ENCODE measurements around the gene UCK1. TPM values are rescaled to one million over a fixed set of nuclear protein-coding genes. Genes with fewer than 3 reads are reported as not detected.
"Not testable (repeated sequence)": the region's sequence is repeated elsewhere in the genome, so short reads cannot be mapped to it uniquely, and the experiment has no call there.

UCK1 gene
- total RNA-seq, 1 donor from 2014 or later = 27.9 TPM

DNA sequence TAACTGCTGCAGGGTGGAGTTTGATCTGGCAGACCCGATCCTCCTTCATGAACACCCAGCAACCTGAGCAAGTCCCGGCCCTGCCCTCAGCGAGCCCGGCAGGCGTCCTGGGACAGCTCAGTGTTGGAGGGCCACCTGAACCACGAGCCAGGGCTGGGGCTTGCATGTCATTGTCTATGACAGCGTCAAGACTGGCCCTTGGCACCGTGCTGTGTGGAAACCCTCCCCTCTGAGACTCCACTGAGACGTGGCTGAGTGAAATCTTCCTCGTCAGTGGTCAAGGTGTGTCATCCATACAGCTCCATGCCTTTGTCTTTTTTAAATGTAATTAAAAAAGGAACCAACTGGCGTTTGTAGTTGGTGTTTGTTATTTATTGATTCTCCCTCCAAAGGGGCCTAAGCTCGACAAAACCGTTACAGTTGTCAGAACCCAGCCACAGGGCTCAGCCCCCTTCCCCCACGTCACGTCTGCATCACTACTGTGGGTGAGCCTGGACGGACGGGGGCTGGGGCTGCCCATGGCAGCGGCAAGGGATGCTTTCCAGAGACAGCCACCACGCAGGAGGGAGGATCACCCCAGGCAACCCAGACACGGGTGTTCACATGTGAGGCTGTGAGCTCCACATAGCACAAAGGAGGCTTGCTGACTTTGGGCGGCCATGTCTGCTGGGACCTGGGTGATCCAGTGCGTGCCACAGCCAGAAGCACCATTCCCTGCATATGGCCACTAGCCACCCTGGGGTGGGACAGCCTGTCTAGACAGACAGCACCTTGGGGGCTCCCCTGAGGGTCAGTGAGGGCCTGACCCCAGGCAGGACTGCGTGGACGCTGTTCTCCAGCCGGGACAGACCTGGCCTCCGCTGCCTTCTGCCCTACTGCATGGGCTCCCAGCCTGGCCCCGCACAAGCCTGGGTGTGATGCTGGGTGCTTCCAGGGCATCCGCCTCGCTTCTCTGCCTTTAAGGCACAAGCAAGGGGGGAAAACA, 7.3 kb downstream of the UCK1 start:
- DNase-seq = no peak
- H3K4me3 Mint-ChIP-seq = no peak overlapping the region
- H3K27me3 Mint-ChIP-seq = no peaks in the 10 kb centered on the region
- intact Hi-C loops (cut with micrococcal nuclease) = no loop called here
- H3K9me3 Mint-ChIP-seq = no peaks in the 10 kb centered on the region
- H3K27ac Mint-ChIP-seq = no peak overlapping the region
- peaks cover 60% of the 10 kb centered on the region for H3K36me3 Mint-ChIP-seq (ENCODE audit: low read depth)
- peaks cover 4% of the 10 kb centered on the region for H3K4me1 Mint-ChIP-seq

DNA sequence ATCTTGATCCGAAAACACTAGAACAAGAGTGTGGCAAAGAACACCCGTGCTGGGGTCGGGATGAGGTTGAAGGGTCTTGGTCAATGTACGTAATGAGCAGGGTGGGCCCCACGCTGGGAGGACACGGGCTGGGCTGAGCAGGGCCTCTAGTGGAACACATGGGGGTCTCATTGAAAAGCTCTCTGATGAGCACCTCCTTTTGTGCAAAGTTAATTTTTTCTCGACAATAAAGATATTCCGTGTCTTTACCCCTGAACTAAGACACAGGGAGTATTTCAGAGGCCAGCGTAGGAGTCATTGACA, 8.0 kb downstream of the UCK1 start:
- Mint-ChIP-seq H3K9me3 (no peaks in the 10 kb centered on the region), H3K4me1 (peaks cover 2% of the 10 kb centered on the region), H3K27ac (no peak overlapping the region), H3K36me3 (ENCODE audit: low read depth) (peaks cover 60% of the 10 kb centered on the region), H3K4me3 (no peak overlapping the region), H3K27me3 (no peaks in the 10 kb centered on the region)
- no peak for DNase-seq
- intact Hi-C loops (cut with micrococcal nuclease) = no loop called here

DNA sequence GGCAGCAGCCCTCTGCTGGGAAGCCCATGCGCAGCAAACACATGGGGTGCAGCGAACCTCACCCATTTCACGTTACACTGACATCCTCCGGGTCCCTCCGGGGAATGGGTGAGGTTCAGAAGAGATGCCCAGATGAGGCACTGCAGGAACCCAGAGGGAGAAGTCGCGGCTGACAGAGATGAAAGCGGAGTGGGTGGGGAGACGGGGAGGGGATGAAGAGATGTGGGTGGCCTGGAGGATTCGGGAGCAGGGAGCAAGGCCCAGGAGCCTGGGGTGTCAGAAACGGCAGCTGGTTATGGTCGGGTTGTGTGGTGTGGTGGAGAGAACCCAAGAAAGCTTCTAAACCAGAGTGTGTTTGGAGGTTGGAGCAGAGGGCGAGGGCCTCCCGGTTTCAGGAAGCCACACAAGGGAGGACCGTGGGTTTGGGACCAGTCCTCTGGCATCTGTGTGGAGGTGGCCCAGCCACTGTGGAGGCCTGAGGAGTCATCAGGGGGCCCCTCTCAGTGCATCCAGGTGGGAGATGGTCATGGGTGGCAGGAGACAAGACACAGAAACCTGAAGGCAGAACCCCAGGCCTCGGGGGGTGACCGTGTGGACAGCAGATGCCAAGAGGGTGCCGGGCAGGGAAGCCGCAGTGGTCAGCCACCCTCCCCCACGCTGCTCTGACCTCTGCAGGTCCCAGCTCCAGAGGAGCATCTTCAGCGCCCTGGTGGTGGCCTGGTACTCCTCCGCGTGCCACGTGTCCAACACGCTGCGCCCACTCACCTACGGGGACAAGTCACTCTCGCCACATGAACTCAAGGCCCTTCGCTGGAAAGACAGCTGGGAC, 8.6 kb downstream of the UCK1 start:
- Mint-ChIP-seq H3K27me3 (no peaks in the 10 kb centered on the region), H3K9me3 (no peaks in the 10 kb centered on the region), H3K36me3 (ENCODE audit: low read depth) (peaks cover 66% of the 10 kb centered on the region), H3K27ac (no peak overlapping the region), H3K4me3 (no peak overlapping the region), H3K4me1 (peaks cover 2% of the 10 kb centered on the region)
- no peak for DNase-seq
- intact Hi-C loops (cut with micrococcal nuclease) = no loop called here

- peaks cover 2% of the 10 kb centered on the region for H3K4me1 Mint-ChIP-seq
- peaks cover 63% of the 10 kb centered on the region for H3K36me3 Mint-ChIP-seq (ENCODE audit: low read depth)
- no peaks in the 10 kb centered on the region for H3K9me3 Mint-ChIP-seq
- H3K27ac Mint-ChIP-seq = no peak overlapping the region
- no peak overlapping the region for H3K4me3 Mint-ChIP-seq
- no peak for DNase-seq
- intact Hi-C loops (cut with micrococcal nuclease) = no loop called here
- H3K27me3 Mint-ChIP-seq = no peaks in the 10 kb centered on the region
Observed at GRCh38 chr9:131521822-131522221, 9.2 kb downstream of the UCK1 start.

DNA sequence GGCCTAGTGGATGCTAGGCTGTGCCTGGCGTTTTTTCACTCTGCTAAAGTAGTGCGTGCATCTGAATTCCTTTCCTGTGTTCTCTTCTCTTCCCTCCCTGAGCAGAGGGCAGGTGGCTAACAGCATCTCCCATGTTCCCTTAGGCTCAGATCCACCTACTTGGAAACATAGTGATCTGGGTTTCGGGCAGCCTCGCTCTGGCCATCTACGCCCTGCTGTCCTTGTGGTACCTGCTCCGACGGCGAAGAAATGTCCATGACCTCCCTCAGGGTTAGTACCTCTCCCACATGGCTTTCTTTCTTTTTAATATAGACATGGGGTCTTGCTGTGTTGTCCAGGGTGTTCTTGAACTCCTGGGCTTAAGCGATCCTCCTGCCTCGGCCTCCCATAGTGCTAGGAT, 9.9 kb downstream of the UCK1 start:
- Mint-ChIP-seq H3K9me3 (no peaks in the 10 kb centered on the region), H3K27ac (no peak overlapping the region), H3K27me3 (no peaks in the 10 kb centered on the region), H3K36me3 (ENCODE audit: low read depth) (peaks cover 57% of the 10 kb centered on the region), H3K4me3 (no peak overlapping the region), H3K4me1 (peaks cover 2% of the 10 kb centered on the region)
- DNase-seq = no peak
- intact Hi-C loops (cut with micrococcal nuclease) = no loop called here

DNA sequence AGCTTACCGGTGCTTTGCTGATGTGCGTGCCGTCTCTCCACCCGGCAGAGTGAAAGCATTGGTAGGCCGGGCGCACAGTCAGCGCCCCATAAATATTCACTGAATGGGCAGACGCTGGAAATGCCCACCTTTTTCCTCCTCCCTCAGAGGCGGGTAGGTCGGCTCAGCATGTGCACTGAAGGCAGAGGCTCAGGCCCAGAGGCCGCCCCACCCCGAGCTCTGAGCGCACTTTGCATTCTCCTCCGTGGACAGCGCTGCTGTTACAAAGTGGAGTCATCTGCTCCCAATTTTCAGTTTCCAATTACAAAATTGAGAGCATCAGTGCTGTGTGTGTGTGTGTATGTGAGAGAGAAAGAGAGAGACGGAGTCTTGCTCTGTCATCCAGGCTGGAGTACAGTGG, 10.6 kb downstream of the UCK1 start:
- no peak overlapping the region for H3K27ac Mint-ChIP-seq
- intact Hi-C loops (cut with micrococcal nuclease) = no loop called here
- H3K4me1 Mint-ChIP-seq = peaks cover 2% of the 10 kb centered on the region
- DNase-seq = no peak
- no peak overlapping the region for H3K4me3 Mint-ChIP-seq
- no peaks in the 10 kb centered on the region for H3K27me3 Mint-ChIP-seq
- no peaks in the 10 kb centered on the region for H3K9me3 Mint-ChIP-seq
- H3K36me3 Mint-ChIP-seq (ENCODE audit: low read depth) = peaks cover 56% of the 10 kb centered on the region

DNA sequence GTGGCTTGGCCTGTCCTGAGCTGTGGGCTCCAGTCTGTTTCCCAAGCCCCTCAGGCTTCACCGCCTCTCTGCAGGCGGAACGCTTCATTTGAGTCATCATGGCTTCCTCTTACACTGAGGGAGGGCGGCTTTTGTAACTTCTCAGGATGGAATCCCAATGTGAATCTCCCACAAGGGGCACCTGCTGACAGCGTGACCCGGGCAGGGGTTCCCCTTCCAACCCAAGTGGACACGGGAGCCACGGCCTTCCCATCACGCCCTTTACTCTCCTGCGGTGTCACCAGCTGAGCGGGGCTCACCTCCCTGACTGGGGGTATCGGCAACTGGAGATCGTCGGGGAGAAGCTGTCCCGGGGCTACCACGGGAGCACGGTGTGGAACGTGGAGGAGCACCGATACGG, 12.5 kb downstream of the UCK1 start:
- H3K36me3 Mint-ChIP-seq (ENCODE audit: low read depth) = peaks cover 55% of the 10 kb centered on the region
- intact Hi-C loops (cut with micrococcal nuclease) = no loop called here
- no peaks in the 10 kb centered on the region for H3K27me3 Mint-ChIP-seq
- no peak overlapping the region for H3K27ac Mint-ChIP-seq
- no peak overlapping the region for H3K4me3 Mint-ChIP-seq
- H3K9me3 Mint-ChIP-seq = no peaks in the 10 kb centered on the region
- DNase-seq = no peak
- no peaks in the 10 kb centered on the region for H3K4me1 Mint-ChIP-seq

- H3K9me3 Mint-ChIP-seq = no peaks in the 10 kb centered on the region
- no peak for DNase-seq
- peaks cover 54% of the 10 kb centered on the region for H3K36me3 Mint-ChIP-seq (ENCODE audit: low read depth)
- H3K4me1 Mint-ChIP-seq = no peaks in the 10 kb centered on the region
- H3K27ac Mint-ChIP-seq = no peak overlapping the region
- no peak overlapping the region for H3K4me3 Mint-ChIP-seq
- H3K27me3 Mint-ChIP-seq = no peaks in the 10 kb centered on the region
- intact Hi-C loops (cut with micrococcal nuclease) = no loop called here
Observed at GRCh38 chr9:131517761-131518190, 13.3 kb downstream of the UCK1 start.

GRCh38 chr9:131516930-131517329, 14.1 kb downstream of the UCK1 start:
- no peak for DNase-seq
- H3K27me3 Mint-ChIP-seq = no peaks in the 10 kb centered on the region
- H3K36me3 Mint-ChIP-seq (ENCODE audit: low read depth) = peaks cover 52% of the 10 kb centered on the region
- no peak overlapping the region for H3K27ac Mint-ChIP-seq
- intact Hi-C loops (cut with micrococcal nuclease) = no loop called here
- H3K9me3 Mint-ChIP-seq = no peaks in the 10 kb centered on the region
- H3K4me1 Mint-ChIP-seq = no peaks in the 10 kb centered on the region
- H3K4me3 Mint-ChIP-seq = no peak overlapping the region

DNA sequence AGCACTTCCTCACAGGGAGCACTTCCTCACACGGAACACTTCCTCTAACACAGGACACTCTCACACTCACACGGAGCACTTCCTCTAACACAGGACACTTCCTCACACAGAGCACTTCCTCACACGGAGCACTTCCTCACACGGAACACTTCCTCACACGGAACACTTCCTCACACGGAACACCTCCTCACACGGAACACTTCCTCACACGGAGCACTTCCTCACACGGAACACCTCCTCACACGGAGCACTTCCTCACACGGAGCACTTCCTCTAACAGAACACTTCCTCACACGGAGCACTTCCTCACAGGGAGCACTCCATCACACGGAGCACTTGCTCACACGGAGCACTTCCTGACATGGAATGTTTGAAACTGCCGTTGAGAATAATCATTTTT, 15.0 kb downstream of the UCK1 start:
- H3K4me1 Mint-ChIP-seq = no peaks in the 10 kb centered on the region
- H3K4me3 Mint-ChIP-seq = no peak overlapping the region
- H3K27ac Mint-ChIP-seq = no peak overlapping the region
- H3K27me3 Mint-ChIP-seq = no peaks in the 10 kb centered on the region
- peaks cover 52% of the 10 kb centered on the region for H3K36me3 Mint-ChIP-seq (ENCODE audit: low read depth)
- intact Hi-C loops (cut with micrococcal nuclease) = no loop called here
- no peak for DNase-seq
- no peaks in the 10 kb centered on the region for H3K9me3 Mint-ChIP-seq

- H3K4me1 Mint-ChIP-seq; H3K4me3 Mint-ChIP-seq; H3K27me3 Mint-ChIP-seq; H3K27ac Mint-ChIP-seq; DNase-seq; intact Hi-C loops (cut with micrococcal nuclease); H3K9me3 Mint-ChIP-seq: not testable (repeated sequence)
- H3K36me3 Mint-ChIP-seq (ENCODE audit: low read depth) = peaks cover 53% of the 10 kb centered on the region
Observed at GRCh38 chr9:131515559-131516031, 15.5 kb downstream of the UCK1 start.

DNA sequence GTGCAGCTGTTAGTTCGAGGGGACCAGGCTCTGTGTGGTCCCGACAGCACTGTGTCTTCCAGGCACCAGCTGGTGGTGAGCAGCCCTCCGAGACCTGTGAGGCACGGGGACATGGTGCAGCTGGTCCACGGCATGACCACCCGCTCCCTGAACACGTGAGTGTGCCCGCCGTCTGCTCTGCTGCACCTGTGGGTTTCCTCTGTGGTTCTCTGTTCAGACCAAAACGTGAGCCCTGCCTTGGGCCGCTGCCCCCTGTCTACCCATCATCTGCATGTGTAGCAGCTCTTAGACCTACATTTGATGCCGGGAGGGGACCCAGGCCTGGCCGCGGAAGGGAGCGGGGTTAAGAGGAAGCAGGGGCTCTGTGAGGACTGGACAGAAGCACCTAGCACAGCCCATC, 17.9 kb downstream of the UCK1 start:
- DNase-seq = no peak
- intact Hi-C loops (cut with micrococcal nuclease) = no loop called here
- Mint-ChIP-seq H3K27me3 (no peaks in the 10 kb centered on the region), H3K36me3 (ENCODE audit: low read depth) (peaks cover 46% of the 10 kb centered on the region), H3K4me1 (no peaks in the 10 kb centered on the region), H3K4me3 (no peak overlapping the region), H3K27ac (no peak overlapping the region), H3K9me3 (no peaks in the 10 kb centered on the region)

- H3K4me1 Mint-ChIP-seq = no peaks in the 10 kb centered on the region
- no peak overlapping the region for H3K27ac Mint-ChIP-seq
- peaks cover 43% of the 10 kb centered on the region for H3K36me3 Mint-ChIP-seq (ENCODE audit: low read depth)
- no peak for DNase-seq
- intact Hi-C loops (cut with micrococcal nuclease) = no loop called here
- H3K27me3 Mint-ChIP-seq = no peaks in the 10 kb centered on the region
- no peak overlapping the region for H3K4me3 Mint-ChIP-seq
- H3K9me3 Mint-ChIP-seq = no peaks in the 10 kb centered on the region
Observed at GRCh38 chr9:131511880-131512279, 19.2 kb downstream of the UCK1 start.

DNA sequence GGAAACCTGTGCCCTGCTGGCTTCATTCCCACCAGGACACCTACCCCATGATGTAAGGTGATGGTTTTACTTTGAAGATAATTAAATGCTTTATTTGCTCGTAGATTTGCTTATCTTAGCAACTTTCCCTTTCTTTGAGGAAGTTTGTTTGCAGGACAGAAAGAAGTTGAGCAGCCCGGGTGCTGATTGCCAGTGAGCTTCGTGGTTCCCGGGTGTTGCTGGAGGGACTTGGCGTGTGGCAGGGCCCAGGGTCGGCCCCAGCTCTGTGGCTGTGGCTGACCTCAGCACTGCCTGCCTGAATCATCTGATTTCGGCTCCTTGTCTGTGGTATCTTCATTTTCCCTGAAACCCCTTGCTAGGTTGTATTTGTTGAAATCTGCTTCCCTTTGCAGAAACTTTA, 19.6 kb downstream of the UCK1 start:
- no peaks in the 10 kb centered on the region for H3K27me3 Mint-ChIP-seq
- H3K4me1 Mint-ChIP-seq = no peaks in the 10 kb centered on the region

More for the DNA sequence above, 19.6 kb downstream of the UCK1 start:
- DNase-seq = no peak
- Mint-ChIP-seq H3K36me3 (ENCODE audit: low read depth) (peaks cover 43% of the 10 kb centered on the region), H3K9me3 (no peaks in the 10 kb centered on the region), H3K27ac (no peak overlapping the region), H3K4me3 (no peak overlapping the region)
- intact Hi-C loops (cut with micrococcal nuclease) = no loop called here

All from activated CD4-positive, alpha-beta T cell treated with anti-CD3 and anti-CD28 coated beads, Interleukin-2, amount 10 ng/mL, durations not matched to agents 24 days and 14 days (primary cell).